MM.1S (cell line): ENCODE results near the gene HMX2.

ENCODE experiments used
- DNase-seq: peaks from one replicate; pipeline ENCODE4 v3.0.0-alpha.2; 2015
- H2AFZ ChIP-seq: fragments of 300-600 bp; sonication (generic); 2 replicates; pipeline ENCODE4 v1.6.0; 2016; ENCODE audit warnings: antibody characterized with exemption, low read length
- H3F3A ChIP-seq: fragments of 300-600 bp; sonication (generic); 2 replicates; pipeline ENCODE4 v1.6.1; 2016; ENCODE audit warnings: mild to moderate bottlenecking, antibody characterized with exemption, low read length, moderate library complexity, mixed read lengths; ENCODE audit not compliant: insufficient read depth
- H3K27ac ChIP-seq: fragments of 300-600 bp; sonication (generic); 2 replicates; pipeline ENCODE4 v1.5.1; 2016; ENCODE audit warnings: mild to moderate bottlenecking, low read length
- H3K27me3 ChIP-seq: fragments of 300-600 bp; sonication (generic); replicated peaks from 2 replicates; pipeline ENCODE4 v1.6.0; 2016; ENCODE audit warnings: low read length; ENCODE audit not compliant: insufficient read depth
- H3K36me3 ChIP-seq: fragments of 300-600 bp; sonication (generic); replicated peaks from 2 replicates; pipeline ENCODE4 v1.6.1; 2016; ENCODE audit warnings: mild to moderate bottlenecking, low read length, mixed read lengths; ENCODE audit not compliant: insufficient read depth
- H3K4me1 ChIP-seq: fragments of 300-600 bp; sonication (generic); 2 replicates; pipeline ENCODE4 v1.6.1; 2016; ENCODE audit warnings: low read length, mixed read lengths
- H3K4me2 ChIP-seq: fragments of 300-600 bp; sonication (generic); 2 replicates; pipeline ENCODE4 v1.6.0; 2016; ENCODE audit warnings: low read depth, low read length
- H3K4me3 ChIP-seq: fragments of 300-600 bp; sonication (generic); 2 replicates; pipeline ENCODE4 v1.5.1; 2016; ENCODE audit warnings: low read length, mixed read lengths
- H3K79me2 ChIP-seq: fragments of 300-600 bp; sonication (generic); 2 replicates; pipeline ENCODE4 v1.6.1; 2016; ENCODE audit warnings: mixed run types, low read length, mixed read lengths
- H3K9ac ChIP-seq: fragments of 300-600 bp; sonication (generic); 2 replicates; pipeline ENCODE4 v1.6.1; 2016; ENCODE audit warnings: low read length, mixed read lengths
- H3K9me2 ChIP-seq: fragments of 300-600 bp; sonication (generic); replicated peaks from 2 replicates; pipeline ENCODE4 v1.6.1; 2016; ENCODE audit warnings: mild to moderate bottlenecking, low read length, mixed read lengths; ENCODE audit not compliant: insufficient read depth
- H3K9me3 ChIP-seq: fragments of 300-600 bp; sonication (generic); replicated peaks from 2 replicates; pipeline ENCODE4 v1.6.1; 2016; ENCODE audit warnings: mild to moderate bottlenecking, low read length, mixed read lengths; ENCODE audit not compliant: insufficient read depth
- H4K20me1 ChIP-seq: fragments of 300-600 bp; sonication (generic); 2 replicates; pipeline ENCODE4 v1.6.1; 2016; ENCODE audit warnings: mild to moderate bottlenecking, low read length, moderate library complexity, mixed read lengths; ENCODE audit not compliant: insufficient read depth
- EZH2 ChIP-seq: fragments of 300-600 bp; sonication (generic); optimal IDR thresholded peaks from 2 replicates; pipeline ENCODE3; 2017; ENCODE audit warnings: low read depth, mild to moderate bottlenecking, antibody characterized with exemption, low read length, mixed read lengths
- EZH2phosphoT487 ChIP-seq: fragments of 300-600 bp; sonication (generic); IDR thresholded peaks from 2 replicates; pipeline ENCODE4 v1.6.1; 2018; ENCODE audit warnings: antibody characterized with exemption, low read length
- TF ChIP-seq, protein P1 (sequence below): fragments of 300-600 bp; sonication (generic); IDR thresholded peaks from 2 replicates; pipeline ENCODE4 v1.5.1; 2016; ENCODE audit warnings: antibody characterized with exemption, low read length, mixed read lengths

Gene HMX2

DNA sequence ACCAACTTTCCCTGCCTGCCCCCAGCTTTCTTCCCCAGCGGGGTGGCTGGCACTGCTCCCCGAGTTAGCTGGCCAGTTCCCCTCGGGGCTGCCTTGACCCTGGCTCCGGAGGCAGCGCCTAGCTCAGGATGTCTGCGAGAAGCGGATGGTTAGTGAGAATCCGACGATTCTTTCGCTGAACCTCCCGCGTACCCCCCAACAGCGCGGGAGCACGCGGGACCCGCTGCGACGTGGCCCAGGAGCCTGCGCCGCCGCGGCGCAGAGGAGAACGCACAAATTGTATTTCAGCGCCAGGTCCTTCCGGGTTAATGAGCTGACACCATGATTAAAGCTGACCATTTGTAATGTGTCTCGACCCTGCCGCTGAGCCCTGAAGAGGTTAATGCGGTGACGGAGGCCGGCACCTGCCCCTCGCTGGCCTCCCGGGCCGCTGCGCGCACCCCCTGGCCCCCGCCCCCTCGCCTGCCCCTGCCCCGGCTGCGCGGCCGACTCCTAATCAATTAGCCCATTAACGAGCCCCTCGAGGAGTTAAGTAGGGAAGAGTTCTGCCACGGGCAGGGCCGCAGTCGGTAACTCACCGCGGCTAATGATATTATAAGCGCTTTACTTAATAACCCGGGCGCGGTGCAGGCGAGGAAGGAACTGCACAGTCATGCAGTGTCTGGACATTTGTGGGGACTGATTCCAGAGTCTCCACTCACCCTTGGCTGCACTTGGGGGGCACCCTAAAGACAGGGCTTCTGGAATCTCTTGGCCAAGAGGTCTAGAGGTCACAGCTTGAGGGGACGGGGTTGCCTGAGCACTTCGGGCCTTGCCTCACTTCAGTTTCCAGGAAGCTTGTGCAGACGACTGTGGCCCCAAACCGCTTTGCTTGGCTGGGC, 1.7 kb upstream of the HMX2 start:
- Histone ChIP-seq H4K20me1 (no peaks in the 10 kb centered on the region), H3K9me3 (no peaks in the 10 kb centered on the region), H3K4me3 (no peak overlapping the region), H3K27me3 (peaks cover 31% of the 10 kb centered on the region), H2AFZ (no peak overlapping the region), H3K36me3 (no peaks in the 10 kb centered on the region), H3K4me1 (no peaks in the 10 kb centered on the region), H3K79me2 (no peaks in the 10 kb centered on the region), H3K9ac (no peak overlapping the region), H3K4me2 (no peak overlapping the region), H3K9me2 (no peaks in the 10 kb centered on the region), H3F3A (no peaks in the 10 kb centered on the region), H3K27ac (no peak overlapping the region)
- no peak for TF ChIP-seq EZH2phosphoT487
- TF ChIP-seq EZH2: no peak
- TF ChIP-seq, protein P1, sequence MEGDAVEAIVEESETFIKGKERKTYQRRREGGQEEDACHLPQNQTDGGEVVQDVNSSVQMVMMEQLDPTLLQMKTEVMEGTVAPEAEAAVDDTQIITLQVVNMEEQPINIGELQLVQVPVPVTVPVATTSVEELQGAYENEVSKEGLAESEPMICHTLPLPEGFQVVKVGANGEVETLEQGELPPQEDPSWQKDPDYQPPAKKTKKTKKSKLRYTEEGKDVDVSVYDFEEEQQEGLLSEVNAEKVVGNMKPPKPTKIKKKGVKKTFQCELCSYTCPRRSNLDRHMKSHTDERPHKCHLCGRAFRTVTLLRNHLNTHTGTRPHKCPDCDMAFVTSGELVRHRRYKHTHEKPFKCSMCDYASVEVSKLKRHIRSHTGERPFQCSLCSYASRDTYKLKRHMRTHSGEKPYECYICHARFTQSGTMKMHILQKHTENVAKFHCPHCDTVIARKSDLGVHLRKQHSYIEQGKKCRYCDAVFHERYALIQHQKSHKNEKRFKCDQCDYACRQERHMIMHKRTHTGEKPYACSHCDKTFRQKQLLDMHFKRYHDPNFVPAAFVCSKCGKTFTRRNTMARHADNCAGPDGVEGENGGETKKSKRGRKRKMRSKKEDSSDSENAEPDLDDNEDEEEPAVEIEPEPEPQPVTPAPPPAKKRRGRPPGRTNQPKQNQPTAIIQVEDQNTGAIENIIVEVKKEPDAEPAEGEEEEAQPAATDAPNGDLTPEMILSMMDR: no peak
- DNase-seq: no peak

DNA sequence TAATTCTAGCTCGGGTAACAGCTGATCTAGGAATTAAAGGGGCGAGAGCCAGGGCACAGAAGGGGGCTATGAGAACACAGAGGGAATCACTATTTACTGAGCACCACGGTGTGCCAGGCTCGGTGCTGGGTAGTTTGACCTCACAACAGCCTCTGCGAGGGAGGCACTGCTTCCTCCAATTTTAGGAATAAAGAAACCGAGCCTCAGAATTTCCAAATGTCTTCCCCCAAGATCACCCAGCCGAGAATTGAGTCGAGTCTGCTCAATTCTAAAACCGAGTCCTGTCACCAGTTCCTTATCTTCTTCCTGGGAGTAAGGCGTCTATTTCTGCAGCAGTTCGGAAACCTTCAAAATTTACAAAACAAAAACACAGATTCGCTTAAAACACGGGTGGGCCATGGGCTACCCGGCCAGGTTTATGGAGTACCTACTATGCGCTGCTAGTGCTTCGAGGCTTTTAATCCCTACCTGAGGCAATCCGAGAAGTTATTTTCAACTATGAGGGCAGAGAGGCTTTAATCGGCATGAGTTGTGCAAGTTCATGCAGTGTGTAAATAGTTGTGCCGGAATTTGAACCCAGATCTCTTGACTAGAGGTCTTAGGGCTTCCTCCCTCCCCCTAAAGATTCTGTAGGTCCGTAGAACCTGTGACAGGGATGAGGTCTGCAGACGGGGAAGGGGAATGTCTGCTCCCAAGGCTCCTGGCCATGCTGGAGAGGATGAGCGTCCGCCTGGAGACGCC, 872 bp upstream of the HMX2 start:
- no peak overlapping the region for H3K4me3 ChIP-seq
- H3K36me3 ChIP-seq: no peaks in the 10 kb centered on the region
- H3K9me3 ChIP-seq: no peaks in the 10 kb centered on the region
- H3K9ac ChIP-seq: no peak overlapping the region
- H3K27me3 ChIP-seq: peaks cover 23% of the 10 kb centered on the region
- TF ChIP-seq EZH2phosphoT487 (no peak), EZH2 (no peak)
- TF ChIP-seq, protein P1: no peak
- no peak overlapping the region for H3K27ac ChIP-seq
- H3K4me1 ChIP-seq: no peaks in the 10 kb centered on the region
- H2AFZ ChIP-seq: no peak overlapping the region
- DNase-seq: no peak
- H3K4me2 ChIP-seq: no peak overlapping the region
- no peaks in the 10 kb centered on the region for H3K9me2 ChIP-seq
- no peaks in the 10 kb centered on the region for H3K79me2 ChIP-seq
- no peaks in the 10 kb centered on the region for H4K20me1 ChIP-seq
- no peaks in the 10 kb centered on the region for H3F3A ChIP-seq

DNA sequence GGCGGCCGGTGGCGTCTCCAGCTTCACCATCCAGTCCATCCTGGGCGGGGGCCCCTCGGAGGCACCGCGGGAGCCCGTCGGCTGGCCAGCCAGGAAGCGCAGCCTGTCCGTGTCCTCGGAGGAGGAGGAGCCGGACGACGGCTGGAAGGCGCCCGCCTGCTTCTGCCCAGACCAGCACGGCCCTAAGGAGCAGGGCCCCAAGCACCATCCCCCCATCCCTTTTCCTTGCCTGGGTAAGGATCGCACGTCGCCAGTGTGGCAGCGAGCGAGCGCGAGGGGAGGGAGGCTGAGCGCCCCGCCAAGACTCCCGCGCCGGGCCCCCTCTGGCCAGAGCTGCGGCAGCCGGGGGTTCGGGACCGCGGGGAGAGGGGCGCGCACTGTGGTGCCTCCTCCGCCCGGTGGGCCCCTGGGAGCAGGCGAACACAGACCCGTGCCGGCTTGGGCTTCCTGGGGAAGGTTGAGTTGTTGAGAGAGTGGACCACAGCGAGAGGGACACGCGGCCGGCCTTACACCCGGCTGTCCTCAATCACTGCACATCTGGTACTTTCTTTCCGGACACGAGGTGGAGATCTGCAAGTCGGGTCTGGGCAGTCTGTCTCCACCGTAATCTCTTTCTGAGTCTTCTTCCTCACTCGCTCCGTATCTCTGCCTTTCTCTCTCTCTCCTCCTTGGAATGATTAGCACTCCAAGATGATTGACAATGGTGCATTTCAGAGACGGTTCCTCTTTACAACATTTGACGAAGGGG, 652 bp downstream of the HMX2 start:
- Histone ChIP-seq H2AFZ (no peak overlapping the region), H3K4me2 (no peak overlapping the region), H3F3A (no peaks in the 10 kb centered on the region), H3K36me3 (no peaks in the 10 kb centered on the region), H4K20me1 (no peaks in the 10 kb centered on the region), H3K4me1 (peaks cover 2% of the 10 kb centered on the region; the same call in 1 of the 2 replicates), H3K9me3 (no peaks in the 10 kb centered on the region), H3K9me2 (no peaks in the 10 kb centered on the region), H3K27me3 (peaks cover 20% of the 10 kb centered on the region), H3K79me2 (no peaks in the 10 kb centered on the region), H3K9ac (no peak overlapping the region), H3K4me3 (no peak overlapping the region), H3K27ac (no peak overlapping the region)
- DNase-seq: no peak
- no peak for TF ChIP-seq EZH2
- TF ChIP-seq, protein P1: no peak
- no peak for TF ChIP-seq EZH2phosphoT487
